OCI-LY1 (cell line): ENCODE measurements around the gene PXDN.
"Not testable (repeated sequence)": the region's sequence is repeated elsewhere in the genome, so short reads cannot be mapped to it uniquely, and the experiment has no call there.

Source experiments
- H2AFZ ChIP-seq: fragments of 200-600 bp; sonication (generic), shearing (Covaris generic); 2 replicates; pipeline ENCODE4 v1.6.0; 2014; ENCODE audit warnings: antibody characterized with exemption, mild to moderate bottlenecking, low read length
- H3F3A ChIP-seq: fragments of 200-600 bp; sonication (generic), shearing (Covaris generic); 2 replicates; pipeline ENCODE4 v1.6.0; 2014; ENCODE audit warnings: mild to moderate bottlenecking, antibody characterized with exemption, low read length, moderate library complexity; ENCODE audit not compliant: insufficient read depth
- H3K27ac ChIP-seq: fragments of 200-600 bp; sonication (generic); 2 replicates; pipeline ENCODE4 v1.5.1; 2014; ENCODE audit warnings: low read length, mixed run types, mild to moderate bottlenecking, low read depth; ENCODE audit not compliant: poor library complexity, severe bottlenecking
- H3K27me3 ChIP-seq: fragments of 200-600 bp; sonication (generic); 2 replicates; pipeline ENCODE4 v1.6.0; 2014; ENCODE audit warnings: antibody characterized with exemption, mild to moderate bottlenecking, low read length, moderate library complexity; ENCODE audit not compliant: insufficient read depth
- H3K36me3 ChIP-seq: fragments of 200-600 bp; sonication (generic); 2 replicates; pipeline ENCODE4 v1.6.1; 2014; ENCODE audit warnings: mild to moderate bottlenecking, antibody characterized with exemption, low read length, moderate library complexity, mixed read lengths; ENCODE audit not compliant: insufficient read depth
- H3K4me1 ChIP-seq: fragments of 200-600 bp; sonication (generic); 2 replicates; pipeline ENCODE4 v1.5.1; 2014; ENCODE audit warnings: mild to moderate bottlenecking, low read length, moderate library complexity; ENCODE audit not compliant: insufficient read depth, severe bottlenecking
- H3K4me2 ChIP-seq: fragments of 200-600 bp; sonication (generic), shearing (Covaris generic); 2 replicates; pipeline ENCODE4 v1.6.1; 2014; ENCODE audit warnings: low read length
- H3K4me3 ChIP-seq: fragments of 200-600 bp; sonication (generic); 2 replicates; pipeline ENCODE4 v1.5.1; 2014; ENCODE audit warnings: low read length, low read depth, mild to moderate bottlenecking, mixed read lengths; ENCODE audit not compliant: poor library complexity, severe bottlenecking
- H3K79me2 ChIP-seq: fragments of 200-600 bp; shearing (Covaris generic); 2 replicates; pipeline ENCODE4 v1.6.1; 2016; ENCODE audit warnings: mixed run types, low read length, mixed read lengths; ENCODE audit not compliant: insufficient read depth
- H3K9ac ChIP-seq: fragments of 200-600 bp; sonication (generic), shearing (Covaris generic); 2 replicates; pipeline ENCODE4 v1.6.1; 2014; ENCODE audit warnings: mild to moderate bottlenecking, low read length, mixed read lengths
- H3K9me2 ChIP-seq: fragments of 200-600 bp; sonication (generic), shearing (Covaris generic); 2 replicates; pipeline ENCODE4 v1.6.1; 2014; ENCODE audit warnings: low read depth, mild to moderate bottlenecking, low read length, mixed read lengths
- H3K9me3 ChIP-seq: fragments of 200-600 bp; shearing (Covaris generic); 2 replicates; pipeline ENCODE4 v1.6.1; 2014; ENCODE audit warnings: low read length, mixed read lengths
- H4K20me1 ChIP-seq: fragments of 200-600 bp; sonication (generic), shearing (Covaris generic); 2 replicates; pipeline ENCODE4 v1.6.0; 2016; ENCODE audit warnings: mild to moderate bottlenecking, low read length; ENCODE audit not compliant: insufficient read depth
- CTCF ChIP-seq: fragments of 200-600 bp; sonication (generic), shearing (Covaris generic); IDR thresholded peaks from 2 replicates; pipeline ENCODE4 v1.5.1; 2017; ENCODE audit warnings: mild to moderate bottlenecking, antibody characterized with exemption, low read length, moderate library complexity, mixed read lengths
- EZH2 ChIP-seq: fragments of 200-600 bp; sonication (generic), shearing (Covaris generic); IDR thresholded peaks from 2 replicates; pipeline ENCODE4 v1.8.0; 2017; ENCODE audit warnings: borderline replicate concordance, mixed run types, mild to moderate bottlenecking, antibody characterized with exemption, low read length, moderate library complexity, mixed read lengths

The PXDN gene

DNA sequence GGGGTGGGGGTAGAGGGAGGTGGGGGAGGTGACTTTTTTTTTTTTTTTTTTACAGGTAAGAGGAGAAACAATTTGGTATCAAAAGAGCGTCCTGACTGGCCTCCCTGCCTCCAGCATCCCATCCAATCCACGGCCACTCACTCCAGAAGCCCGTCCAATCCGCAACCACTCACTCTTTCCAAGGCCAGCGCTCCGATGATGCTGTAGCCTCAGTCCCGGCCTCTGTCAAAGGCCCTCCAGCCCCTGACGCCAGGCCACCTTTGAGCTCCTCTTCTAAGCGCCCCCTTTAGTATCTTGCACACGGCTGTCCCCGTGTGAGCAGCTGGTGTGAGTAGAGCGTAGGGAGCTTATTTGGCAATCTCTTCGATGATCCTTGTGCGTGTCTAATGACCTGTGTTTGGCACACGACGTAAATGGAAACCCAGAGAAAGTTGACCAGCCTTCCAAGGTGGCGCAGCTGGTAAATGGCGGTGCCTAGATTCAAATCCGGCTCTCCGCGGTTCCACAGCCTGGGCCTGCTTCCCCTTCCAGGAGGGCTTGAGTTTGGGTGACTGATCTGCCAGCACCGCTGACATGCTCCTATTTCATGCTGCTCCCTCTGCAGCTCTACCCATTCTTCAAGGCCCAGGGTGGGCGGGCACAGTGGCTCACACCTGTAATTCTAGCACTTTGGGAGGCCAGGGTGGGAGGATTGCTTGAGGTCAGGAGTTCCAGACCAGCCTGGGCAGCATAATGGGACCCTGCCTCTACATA, 23.8 kb upstream of the PXDN start:
- H3K27me3 ChIP-seq: no peaks in the 10 kb centered on the region
- no peak overlapping the region for H2AFZ ChIP-seq
- H3K36me3 ChIP-seq: no peaks in the 10 kb centered on the region
- H3K9me3 ChIP-seq: no peaks in the 10 kb centered on the region
- no peaks in the 10 kb centered on the region for H3K4me1 ChIP-seq
- H4K20me1 ChIP-seq: no peaks in the 10 kb centered on the region
- H3K4me2 ChIP-seq: no peak overlapping the region
- H3K9me2 ChIP-seq: no peaks in the 10 kb centered on the region
- no peaks in the 10 kb centered on the region for H3K79me2 ChIP-seq
- H3F3A ChIP-seq: no peaks in the 10 kb centered on the region
- no peak overlapping the region for H3K27ac ChIP-seq
- H3K4me3 ChIP-seq: no peak overlapping the region
- TF ChIP-seq CTCF: no peak
- no peak for TF ChIP-seq EZH2
- no peak overlapping the region for H3K9ac ChIP-seq

- H3F3A ChIP-seq: no peaks in the 10 kb centered on the region
- no peak overlapping the region for H3K27ac ChIP-seq
- no peaks in the 10 kb centered on the region for H3K4me1 ChIP-seq
- no peaks in the 10 kb centered on the region for H3K9me2 ChIP-seq
- TF ChIP-seq EZH2 (no peak), CTCF (no peak)
- no peaks in the 10 kb centered on the region for H3K79me2 ChIP-seq
- H3K27me3 ChIP-seq: no peaks in the 10 kb centered on the region
- no peaks in the 10 kb centered on the region for H4K20me1 ChIP-seq
- H3K4me3 ChIP-seq: no peak overlapping the region
- no peak overlapping the region for H3K4me2 ChIP-seq
- H3K9me3 ChIP-seq: no peaks in the 10 kb centered on the region
- no peak overlapping the region for H3K9ac ChIP-seq
- no peaks in the 10 kb centered on the region for H3K36me3 ChIP-seq
- no peak overlapping the region for H2AFZ ChIP-seq
Measured at GRCh38 chr2:1766851-1767811, 22.8 kb upstream of the PXDN start.

DNA sequence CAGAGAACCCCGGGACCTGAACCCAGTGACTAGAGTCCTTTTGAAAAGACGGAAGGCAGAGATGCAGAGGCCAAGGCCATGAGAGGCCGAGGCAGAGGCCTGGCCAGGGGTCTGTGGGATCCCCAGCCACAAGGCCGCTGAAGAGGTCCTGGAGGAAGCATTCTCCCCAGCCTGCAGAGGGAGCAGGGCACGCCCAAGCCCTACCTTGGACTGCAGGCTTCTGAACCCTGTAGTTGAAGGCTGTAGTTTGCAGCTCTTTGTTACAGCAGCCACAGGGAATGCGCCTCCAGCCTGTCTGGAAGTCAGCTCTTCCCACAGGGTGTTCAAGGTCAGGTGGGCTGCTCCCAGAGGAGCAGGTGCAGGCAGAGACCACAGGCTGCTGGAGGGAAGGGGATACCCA, 22.1 kb upstream of the PXDN start:
- Histone ChIP-seq H3K9me3 (no peaks in the 10 kb centered on the region), H3K79me2 (no peaks in the 10 kb centered on the region), H4K20me1 (no peaks in the 10 kb centered on the region), H3K4me3 (no peak overlapping the region), H3K27me3 (no peaks in the 10 kb centered on the region), H3K9ac (no peak overlapping the region), H2AFZ (no peak overlapping the region), H3K36me3 (no peaks in the 10 kb centered on the region), H3K9me2 (no peaks in the 10 kb centered on the region), H3K4me1 (no peaks in the 10 kb centered on the region), H3F3A (no peaks in the 10 kb centered on the region), H3K27ac (no peak overlapping the region), H3K4me2 (no peak overlapping the region)
- no peak for TF ChIP-seq CTCF
- TF ChIP-seq EZH2: no peak

- H4K20me1 ChIP-seq, H3F3A ChIP-seq, H2AFZ ChIP-seq, H3K4me1 ChIP-seq, H3K79me2 ChIP-seq, H3K9me2 ChIP-seq, H3K36me3 ChIP-seq, H3K4me2 ChIP-seq, H3K27ac ChIP-seq, H3K9me3 ChIP-seq, H3K4me3 ChIP-seq, H3K27me3 ChIP-seq, H3K9ac ChIP-seq: not testable (repeated sequence)
Measured at GRCh38 chr2:1765201-1765600, 20.9 kb upstream of the PXDN start.
